Large intestine (tissue), 12 donors: ENCODE results near the gene ACADM. TPM values are rescaled to one million over a fixed set of nuclear protein-coding genes. Genes with fewer than 3 reads are reported as not detected.
"Not testable (repeated sequence)": the region's sequence is repeated elsewhere in the genome, so short reads cannot be mapped to it uniquely, and the experiment has no call there.

Experiments
- DNase-seq, 2 donors: peaks; one replicate each; pipeline versions ENCODE4 v3.0.0 to v3.0.0-alpha.2; 2013
- H3K27ac ChIP-seq: one replicate; pipeline ENCODE4 v1.5.1; 2013; ENCODE audit warnings: low read length
- H3K27me3 ChIP-seq: 2 replicates; pipeline ENCODE4 v1.6.1; 2013; ENCODE audit warnings: low read length; ENCODE audit not compliant: control insufficient read depth, insufficient read depth
- H3K36me3 ChIP-seq: 2 replicates; pipeline ENCODE4 v1.6.1; 2013; ENCODE audit warnings: low read length; ENCODE audit not compliant: control insufficient read depth, insufficient read depth
- H3K4me1 ChIP-seq: one replicate; pipeline ENCODE4 v1.6.1; 2013; ENCODE audit warnings: low read length; ENCODE audit not compliant: control insufficient read depth, insufficient read depth
- H3K4me3 ChIP-seq: one replicate; pipeline ENCODE4 v1.5.1; 2013; ENCODE audit warnings: low read length
- H3K9me3 ChIP-seq: one replicate; pipeline ENCODE4 v1.6.1; 2013; ENCODE audit warnings: mild to moderate bottlenecking, low read depth, low read length, moderate library complexity; ENCODE audit not compliant: control insufficient read depth
- WGBS: methylation state at CpG from one replicate; pipeline ENCODE4 v1.1.5; 2013; ENCODE audit warnings: low lambda C conversion rate; ENCODE audit not compliant: insufficient coverage; 5-methylcytosine and 5-hydroxymethylcytosine counted together
- long read RNA-seq, 11 donors: transcript quantifications; one replicate each; lab custom pipeline, GENCODE V29; 2026
- polyA plus RNA-seq: library from polyadenylated mRNA; unstranded; fragments of 120-200 nt; gene quantifications from one replicate; pipeline ENCODE4 v1.2.1, GENCODE V29; 2013

ACADM gene
- 63.0 TPM for polyA plus RNA-seq
- long read RNA-seq, donor 1, transcript ACADM-202 (12 exons, 2,619 nt), result major isoform, 10 of 32 reads
- long read RNA-seq, donor 1, partial matches to known transcripts, result 22 of 32 reads
- long read RNA-seq, donor 1, other reads (novel, unspliced or antisense), result 0 of 32 reads
- long read RNA-seq, donor 2, transcript ACADM-202 (12 exons, 2,619 nt), result major isoform, 18 of 83 reads
- long read RNA-seq, donor 2, partial matches to known transcripts, result 60 of 83 reads
- long read RNA-seq, donor 2, other reads (novel, unspliced or antisense), result 0 of 83 reads
- long read RNA-seq, donor 3, result 0 reads
- long read RNA-seq, donor 4, result 0 reads
- long read RNA-seq, donor 5, transcript ACADM-202 (12 exons, 2,619 nt), result major isoform, 8 of 36 reads
- long read RNA-seq, donor 5, partial matches to known transcripts, result 24 of 36 reads
- long read RNA-seq, donor 5, other reads (novel, unspliced or antisense), result 0 of 36 reads
- long read RNA-seq, donor 6, transcript ACADM-202 (12 exons, 2,619 nt), result major isoform, 7 of 56 reads
- long read RNA-seq, donor 6, partial matches to known transcripts, result 47 of 56 reads
- long read RNA-seq, donor 6, other reads (novel, unspliced or antisense), result 0 of 56 reads
- long read RNA-seq, donor 7, transcript ACADM-202 (12 exons, 2,619 nt), result major isoform, 7 of 25 reads
- long read RNA-seq, donor 7, partial matches to known transcripts, result 17 of 25 reads
- long read RNA-seq, donor 7, other reads (novel, unspliced or antisense), result 0 of 25 reads
- long read RNA-seq, donor 8, transcript ACADM-202 (12 exons, 2,619 nt), result major isoform, 9 of 71 reads
- long read RNA-seq, donor 8, partial matches to known transcripts, result 60 of 71 reads
- long read RNA-seq, donor 8, other reads (novel, unspliced or antisense), result 0 of 71 reads
- long read RNA-seq, donor 9, transcript ACADM-202 (12 exons, 2,619 nt), result major isoform, 14 of 55 reads
- long read RNA-seq, donor 9, partial matches to known transcripts, result 40 of 55 reads
- long read RNA-seq, donor 9, other reads (novel, unspliced or antisense), result 0 of 55 reads
- long read RNA-seq, donor 10, transcript ACADM-202 (12 exons, 2,619 nt), result major isoform, 15 of 45 reads
- long read RNA-seq, donor 10, partial matches to known transcripts, result 27 of 45 reads
- long read RNA-seq, donor 10, other reads (novel, unspliced or antisense), result 0 of 45 reads
- long read RNA-seq, donor 11, transcript ACADM-202 (12 exons, 2,619 nt), result major isoform, 12 of 28 reads
- long read RNA-seq, donor 11, partial matches to known transcripts, result 15 of 28 reads
- long read RNA-seq, donor 11, other reads (novel, unspliced or antisense), result 0 of 28 reads

DNA sequence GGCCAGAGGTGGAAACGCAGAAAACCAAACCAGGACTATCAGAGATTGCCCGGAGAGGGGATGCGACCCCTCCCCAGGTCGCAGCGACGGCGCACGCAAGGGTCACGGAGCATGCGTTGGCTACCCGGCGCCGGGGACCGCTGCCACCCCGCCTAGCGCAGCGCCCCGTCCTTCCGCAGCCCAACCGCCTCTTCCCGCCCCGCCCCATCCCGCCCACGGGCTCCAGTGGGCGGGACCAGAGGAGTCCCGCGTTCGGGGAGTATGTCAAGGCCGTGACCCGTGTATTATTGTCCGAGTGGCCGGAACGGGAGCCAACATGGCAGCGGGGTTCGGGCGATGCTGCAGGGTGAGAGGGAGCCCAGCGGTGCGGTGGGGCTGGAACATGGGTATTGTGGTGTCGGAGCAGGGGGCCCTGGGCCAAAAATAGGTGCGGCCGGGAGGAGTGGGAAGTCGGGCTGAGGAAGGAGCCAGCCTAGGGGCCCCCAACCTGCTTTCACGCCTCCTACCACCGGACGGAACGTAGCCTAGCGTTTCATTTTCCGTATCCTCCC lies at the start of gene ACADM:
ACADM (plus strand) TSS at position 238 of the 551 bp plus-strand sequence; CDS start at position 317, 79 bp downstream.
- Histone ChIP-seq H3K27ac (peak within 1 kb of the TSS; percentile 93), H3K36me3 (no peaks in the 10 kb centered on the region), H3K9me3 (no peaks in the 10 kb centered on the region), H3K4me3 (peak within 1 kb of the TSS; percentile 94), H3K4me1 (peaks cover 13% of the 10 kb centered on the region), H3K27me3 (no peaks in the 10 kb centered on the region)
- no CpG with 5 or more reads among the region's 48 CpGs for WGBS
- peak; percentile 68 to 91 for DNase-seq

DNA sequence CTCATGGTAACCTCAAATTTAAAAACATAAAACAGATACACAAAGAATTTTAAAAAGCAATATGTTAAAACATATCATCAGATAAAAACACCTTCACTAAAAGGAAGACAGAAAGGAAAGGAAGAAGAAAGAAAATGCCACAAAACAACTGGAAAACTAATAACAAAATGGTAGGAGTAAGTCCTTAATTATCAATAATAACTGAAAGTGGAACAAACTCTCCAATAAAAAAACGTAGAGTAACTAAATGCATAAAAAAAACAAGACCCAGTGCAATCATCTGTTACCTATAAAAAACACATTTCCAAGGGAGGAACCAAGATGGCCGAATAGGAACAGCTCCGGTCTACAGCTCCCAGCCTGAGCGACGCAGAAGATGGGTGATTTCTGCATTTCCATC lies 47.1 kb upstream of the ACADM start:
- Histone ChIP-seq H3K4me1 (no peaks in the 10 kb centered on the region), H3K36me3 (no peaks in the 10 kb centered on the region), H3K27me3 (no peaks in the 10 kb centered on the region), H3K9me3 (no peaks in the 10 kb centered on the region), H3K27ac (no peak overlapping the region), H3K4me3 (no peak overlapping the region)
- DNase-seq, result no peak
- WGBS, result 91% methylated on average over 1 of the region's 5 CpGs

DNA sequence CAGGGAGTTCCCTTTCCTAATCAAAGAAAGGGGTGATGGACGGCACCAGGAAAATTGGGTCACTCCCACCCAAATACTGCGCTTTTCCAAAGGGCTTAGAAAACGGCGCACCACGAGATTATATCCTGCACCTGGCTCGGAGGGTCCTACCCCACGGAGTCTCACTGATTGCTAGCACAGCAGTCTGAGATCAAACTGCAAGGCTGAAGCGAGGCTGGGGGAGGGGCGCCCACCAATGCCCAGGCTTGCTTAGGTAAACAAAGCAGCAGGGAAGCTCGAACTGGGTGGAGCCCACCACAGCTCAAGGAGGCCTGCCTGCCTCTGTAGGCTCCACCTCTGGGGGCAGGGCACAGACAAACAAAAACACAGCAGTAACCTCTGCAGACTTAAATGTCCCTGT lies 46.5 kb upstream of the ACADM start:
- no CpG with 5 or more reads among the region's 10 CpGs for WGBS
- H3K9me3 ChIP-seq, H3K4me3 ChIP-seq, H3K27ac ChIP-seq, H3K27me3 ChIP-seq, DNase-seq, H3K36me3 ChIP-seq, H3K4me1 ChIP-seq: not testable (repeated sequence)

DNA sequence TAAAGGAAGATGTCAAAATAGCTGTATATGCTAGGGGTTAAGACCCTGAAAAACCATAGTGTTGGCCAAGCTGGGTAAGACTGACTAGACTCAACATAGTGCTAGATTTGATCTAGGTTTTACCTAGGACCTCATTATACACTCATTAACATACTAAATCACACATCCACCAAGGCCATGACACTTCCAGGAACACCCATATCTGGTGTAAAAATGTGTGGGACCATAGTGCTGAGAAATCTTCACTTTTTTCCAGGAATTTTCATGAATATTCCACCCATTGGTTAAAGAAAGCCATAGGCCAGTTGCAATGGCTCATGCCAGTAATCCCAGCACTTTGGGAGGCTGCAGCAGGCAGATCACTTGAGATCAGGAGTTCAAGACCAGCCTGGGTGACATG lies 34.0 kb upstream of the ACADM start:
- Histone ChIP-seq H3K27ac (no peak overlapping the region), H3K27me3 (no peaks in the 10 kb centered on the region), H3K36me3 (no peaks in the 10 kb centered on the region), H3K4me3 (no peak overlapping the region), H3K4me1 (no peaks in the 10 kb centered on the region), H3K9me3 (no peaks in the 10 kb centered on the region)
- no peak for DNase-seq

DNA sequence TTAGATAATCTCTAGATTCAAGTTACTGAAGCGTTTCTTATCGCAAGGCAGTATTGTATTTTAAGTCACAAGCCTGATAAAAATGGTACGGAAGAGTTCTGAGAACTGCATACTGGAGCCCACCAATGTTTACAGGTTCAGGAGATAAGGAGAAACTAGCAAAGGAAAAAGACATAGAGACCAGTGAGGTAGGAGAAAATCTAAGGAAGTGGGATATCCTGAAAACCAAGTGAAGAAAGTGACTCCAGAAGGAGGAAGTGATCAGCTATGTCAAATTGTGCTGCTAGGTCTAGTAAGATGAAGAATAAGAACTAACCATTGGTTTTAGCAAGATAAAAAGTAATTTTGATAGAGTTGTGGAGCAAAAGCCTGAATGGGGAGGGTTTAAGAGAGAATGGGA lies 31.0 kb upstream of the ACADM start:
- no peaks in the 10 kb centered on the region for H3K36me3 ChIP-seq

DNA sequence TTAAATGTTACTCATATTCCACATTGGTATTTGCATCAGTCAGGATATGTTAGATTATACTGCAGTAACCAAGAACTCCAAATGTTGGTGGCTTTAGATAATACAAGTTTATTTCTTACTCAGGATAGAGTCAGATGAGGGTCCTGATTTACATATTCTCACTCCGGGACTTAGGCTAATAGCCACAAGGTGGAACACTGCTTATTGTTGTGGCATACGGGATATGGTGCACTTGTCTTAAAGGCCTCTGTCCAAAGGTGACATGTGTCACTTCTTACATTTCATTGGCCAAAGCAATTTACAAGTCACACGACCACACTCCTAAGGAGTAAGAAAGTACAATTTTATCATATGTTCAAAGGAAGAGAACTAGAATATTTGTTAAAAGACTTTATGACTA lies 28.5 kb upstream of the ACADM start:
- Histone ChIP-seq H3K4me3 (no peak overlapping the region), H3K27ac (no peak overlapping the region), H3K9me3 (no peaks in the 10 kb centered on the region), H3K4me1 (no peaks in the 10 kb centered on the region), H3K36me3 (no peaks in the 10 kb centered on the region), H3K27me3 (no peaks in the 10 kb centered on the region)
- no CpG with 5 or more reads among the region's 3 CpGs for WGBS
- peak in 1 of 2 donors; percentile 25 for DNase-seq

More for the DNA sequence above, 31.0 kb upstream of the ACADM start:
- no peaks in the 10 kb centered on the region for H3K27me3 ChIP-seq
- no peaks in the 10 kb centered on the region for H3K4me1 ChIP-seq
- H3K9me3 ChIP-seq, result no peaks in the 10 kb centered on the region
- WGBS, result no CpG with 5 or more reads among the region's 3 CpGs
- DNase-seq, result no peak
- no peak overlapping the region for H3K4me3 ChIP-seq
- no peak overlapping the region for H3K27ac ChIP-seq

DNA sequence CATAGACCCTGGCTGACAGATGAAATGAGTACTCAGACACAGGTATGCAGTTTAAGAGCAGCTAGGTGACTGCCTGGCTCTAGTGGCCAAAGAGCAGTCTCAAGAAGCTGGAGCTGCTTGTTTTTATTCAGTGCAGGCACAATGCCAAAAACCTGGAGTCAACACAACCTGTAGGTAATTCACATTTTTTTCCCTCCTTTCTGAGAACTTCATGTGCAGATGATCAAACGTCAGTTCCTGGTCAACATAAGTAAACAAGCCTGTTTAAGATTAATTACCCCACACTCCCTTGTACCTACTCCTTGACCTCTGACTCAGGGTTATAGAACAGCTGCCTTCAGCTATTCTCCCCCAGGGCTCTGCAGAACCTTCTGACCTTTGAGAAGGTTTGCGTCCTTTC lies 17.3 kb upstream of the ACADM start:
- H3K4me3 ChIP-seq, result no peak overlapping the region
- H3K27me3 ChIP-seq, result no peaks in the 10 kb centered on the region
- no peaks in the 10 kb centered on the region for H3K36me3 ChIP-seq
- H3K27ac ChIP-seq, result no peak overlapping the region
- WGBS, result 86% methylated on average over 1 of the region's 2 CpGs
- no peak for DNase-seq
- no peaks in the 10 kb centered on the region for H3K4me1 ChIP-seq
- no peaks in the 10 kb centered on the region for H3K9me3 ChIP-seq

DNA sequence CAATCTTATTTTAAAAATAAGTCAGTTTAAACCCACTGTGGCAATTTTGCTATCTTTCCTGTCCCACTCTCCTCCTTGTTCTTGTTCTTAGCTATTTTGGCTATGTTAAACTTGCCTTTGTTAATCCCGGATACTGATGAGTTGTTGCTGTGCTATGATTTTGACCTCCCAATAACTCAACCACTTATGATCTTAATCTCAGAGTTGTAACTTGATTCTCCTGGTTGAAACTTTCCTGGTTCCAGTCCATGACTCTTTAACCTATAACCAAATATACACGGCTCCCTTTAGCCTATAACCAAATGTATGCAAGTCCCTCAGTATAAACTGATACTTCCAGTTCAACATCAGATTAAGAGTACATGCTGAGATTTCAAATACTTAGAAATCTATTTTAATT lies 15.6 kb upstream of the ACADM start:
- DNase-seq, result no peak
- whole genome bisulfite sequencing, result 100% methylated on average over 2 of the region's 2 CpGs
- Histone ChIP-seq H3K27me3 (no peaks in the 10 kb centered on the region), H3K36me3 (no peaks in the 10 kb centered on the region), H3K4me1 (no peaks in the 10 kb centered on the region), H3K4me3 (no peak overlapping the region), H3K9me3 (no peaks in the 10 kb centered on the region), H3K27ac (no peak overlapping the region)

DNA sequence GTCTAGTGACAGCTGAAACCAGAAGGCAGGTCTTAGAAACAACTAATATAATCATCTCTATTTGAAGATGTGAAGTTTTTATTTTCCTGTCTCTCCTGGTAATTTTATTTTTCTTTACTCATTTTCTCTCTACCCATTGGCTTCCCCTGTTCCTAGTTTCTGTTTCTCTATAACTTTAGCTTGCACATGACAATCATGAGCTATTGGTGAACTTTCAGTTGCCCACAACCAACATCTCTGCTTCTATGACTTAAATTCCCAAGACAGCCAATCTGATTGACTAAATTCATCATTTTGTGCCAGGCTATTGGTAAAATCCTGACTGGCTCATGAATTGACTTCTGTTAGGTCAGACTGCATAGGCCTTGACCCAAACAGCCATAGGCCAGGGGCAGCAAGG lies 13.7 kb upstream of the ACADM start:
- H3K4me3 ChIP-seq, result no peak overlapping the region
- H3K4me1 ChIP-seq, result no peaks in the 10 kb centered on the region
- no peak overlapping the region for H3K27ac ChIP-seq
- no peaks in the 10 kb centered on the region for H3K9me3 ChIP-seq
- no peaks in the 10 kb centered on the region for H3K27me3 ChIP-seq
- DNase-seq, result no peak
- no peaks in the 10 kb centered on the region for H3K36me3 ChIP-seq

DNA sequence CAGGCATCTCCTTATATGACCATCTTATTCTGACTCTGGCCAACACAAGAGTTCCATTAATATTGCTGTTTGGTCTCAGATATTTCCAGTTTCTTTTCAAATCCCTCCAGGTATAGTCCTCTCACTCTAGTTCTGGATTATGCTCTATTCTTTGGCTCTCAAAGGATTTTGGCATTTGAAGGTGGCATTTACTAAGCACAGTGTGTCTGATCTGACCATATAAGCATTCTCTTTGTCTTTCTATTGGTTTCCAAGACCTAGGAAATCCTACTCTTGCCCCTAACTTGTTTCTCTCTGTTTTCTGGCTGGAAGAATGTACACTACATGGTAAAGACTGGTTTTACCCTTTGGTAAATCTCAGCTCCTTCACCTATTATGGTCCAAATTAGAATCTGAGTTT lies 12.7 kb upstream of the ACADM start:
- Histone ChIP-seq H3K27me3 (no peaks in the 10 kb centered on the region), H3K27ac (no peak overlapping the region), H3K36me3 (no peaks in the 10 kb centered on the region), H3K9me3 (no peaks in the 10 kb centered on the region), H3K4me1 (no peaks in the 10 kb centered on the region), H3K4me3 (no peak overlapping the region)
- no peak for DNase-seq
